Measurements from ENCODE around the gene IL1RAP.
"Not testable (repeated sequence)": the region's sequence is repeated elsewhere in the genome, so short reads cannot be mapped to it uniquely, and the experiment has no call there.

IL1RAP gene

GRCh38 chr3:190514413-190515153 is 698 bp downstream of the IL1RAP start:
- H3K4me2 ChIP-seq (ENCODE audit: low read length), result peak overlapping the region; percentile 90
- no peaks in the 10 kb centered on the region for H3K9me3 ChIP-seq (replicated peaks; ENCODE audit: low read length)
- H3K36me3 ChIP-seq (ENCODE audit: insufficient read depth, low read length), result no peaks in the 10 kb centered on the region
- peak overlapping the region; percentile 89 for H3K9ac ChIP-seq (ENCODE audit: low read depth, low read length)
- H3K27me3 ChIP-seq (ENCODE audit: control insufficient read depth, insufficient read depth, low read length), result no peaks in the 10 kb centered on the region
- H3K4me1 ChIP-seq (ENCODE audit: control insufficient read depth, insufficient read depth, low read length), result peaks cover 36% of the 10 kb centered on the region
- H3K4me3 ChIP-seq (ENCODE audit: low read length), result peak overlapping the region; percentile 83

- peaks cover 45% of the 10 kb centered on the region for H3K4me1 ChIP-seq (ENCODE audit: control insufficient read depth, insufficient read depth, low read length)
Observed at GRCh38 chr3:190516416-190516815, 2.5 kb downstream of the IL1RAP start.

GRCh38 chr3:190517687-190518086 is 3.8 kb downstream of the IL1RAP start:
- no peak overlapping the region for H3K9ac ChIP-seq (ENCODE audit: low read depth, low read length)
- no peak overlapping the region for H3K4me3 ChIP-seq (ENCODE audit: low read length)
- no peaks in the 10 kb centered on the region for H3K9me3 ChIP-seq (replicated peaks; ENCODE audit: low read length)
- H3K36me3 ChIP-seq (ENCODE audit: insufficient read depth, low read length), result peaks cover 3% of the 10 kb centered on the region
- H3K4me1 ChIP-seq (ENCODE audit: control insufficient read depth, insufficient read depth, low read length), result peaks cover 48% of the 10 kb centered on the region
- peak overlapping the region; percentile 57 for H3K4me2 ChIP-seq (ENCODE audit: low read length)
- no peaks in the 10 kb centered on the region for H3K27me3 ChIP-seq (ENCODE audit: control insufficient read depth, insufficient read depth, low read length)

More at GRCh38 chr3:190516416-190516815, 2.5 kb downstream of the IL1RAP start:
- Histone ChIP-seq H3K9ac (ENCODE audit: low read depth, low read length) (no peak overlapping the region), H3K36me3 (ENCODE audit: insufficient read depth, low read length) (peaks cover 3% of the 10 kb centered on the region), H3K4me2 (ENCODE audit: low read length) (peak overlapping the region; percentile 90), H3K4me3 (ENCODE audit: low read length) (no peak overlapping the region), H3K27me3 (ENCODE audit: control insufficient read depth, insufficient read depth, low read length) (no peaks in the 10 kb centered on the region), H3K9me3 (replicated peaks; ENCODE audit: low read length) (no peaks in the 10 kb centered on the region)

- not testable (repeated sequence) for H3K4me2 ChIP-seq (ENCODE audit: low read length); H3K27me3 ChIP-seq (ENCODE audit: control insufficient read depth, insufficient read depth, low read length); H3K36me3 ChIP-seq (ENCODE audit: insufficient read depth, low read length); H3K4me3 ChIP-seq (ENCODE audit: low read length); H3K9me3 ChIP-seq (replicated peaks; ENCODE audit: low read length); H3K9ac ChIP-seq (ENCODE audit: low read depth, low read length)
- H3K4me1 ChIP-seq (ENCODE audit: control insufficient read depth, insufficient read depth, low read length), result peaks cover 47% of the 10 kb centered on the region
Observed at GRCh38 chr3:190518531-190518930, 4.6 kb downstream of the IL1RAP start.

GRCh38 chr3:190519886-190520285 is 6.0 kb downstream of the IL1RAP start:
- H3K4me1 ChIP-seq (ENCODE audit: control insufficient read depth, insufficient read depth, low read length), result peaks cover 47% of the 10 kb centered on the region
- no peak overlapping the region for H3K4me2 ChIP-seq (ENCODE audit: low read length)
- H3K9ac ChIP-seq (ENCODE audit: low read depth, low read length), result no peak overlapping the region
- no peaks in the 10 kb centered on the region for H3K9me3 ChIP-seq (replicated peaks; ENCODE audit: low read length)
- no peak overlapping the region for H3K4me3 ChIP-seq (ENCODE audit: low read length)
- H3K27me3 ChIP-seq (ENCODE audit: control insufficient read depth, insufficient read depth, low read length), result no peaks in the 10 kb centered on the region
- peaks cover 3% of the 10 kb centered on the region for H3K36me3 ChIP-seq (ENCODE audit: insufficient read depth, low read length)

GRCh38 chr3:190521998-190522397 is 8.1 kb downstream of the IL1RAP start:
- no peak overlapping the region for H3K9ac ChIP-seq (ENCODE audit: low read depth, low read length)
- peaks cover 28% of the 10 kb centered on the region for H3K4me1 ChIP-seq (ENCODE audit: control insufficient read depth, insufficient read depth, low read length)
- no peak overlapping the region for H3K4me2 ChIP-seq (ENCODE audit: low read length)
- no peaks in the 10 kb centered on the region for H3K9me3 ChIP-seq (replicated peaks; ENCODE audit: low read length)
- H3K36me3 ChIP-seq (ENCODE audit: insufficient read depth, low read length), result peaks cover 3% of the 10 kb centered on the region
- no peak overlapping the region for H3K4me3 ChIP-seq (ENCODE audit: low read length)
- no peaks in the 10 kb centered on the region for H3K27me3 ChIP-seq (ENCODE audit: control insufficient read depth, insufficient read depth, low read length)

- Histone ChIP-seq H3K4me1 (ENCODE audit: control insufficient read depth, insufficient read depth, low read length) (peaks cover 28% of the 10 kb centered on the region), H3K9ac (ENCODE audit: low read depth, low read length) (no peak overlapping the region), H3K36me3 (ENCODE audit: insufficient read depth, low read length) (peaks cover 3% of the 10 kb centered on the region), H3K4me3 (ENCODE audit: low read length) (no peak overlapping the region), H3K27me3 (ENCODE audit: control insufficient read depth, insufficient read depth, low read length) (no peaks in the 10 kb centered on the region), H3K9me3 (replicated peaks; ENCODE audit: low read length) (no peaks in the 10 kb centered on the region), H3K4me2 (ENCODE audit: low read length) (no peak overlapping the region)
Observed at GRCh38 chr3:190522621-190523222, 8.8 kb downstream of the IL1RAP start.

GRCh38 chr3:190524942-190525341 is 11.1 kb downstream of the IL1RAP start:
- H3K4me3 ChIP-seq (ENCODE audit: low read length), result no peak overlapping the region
- H3K4me1 ChIP-seq (ENCODE audit: control insufficient read depth, insufficient read depth, low read length), result peaks cover 25% of the 10 kb centered on the region
- no peaks in the 10 kb centered on the region for H3K9me3 ChIP-seq (replicated peaks; ENCODE audit: low read length)
- no peaks in the 10 kb centered on the region for H3K27me3 ChIP-seq (ENCODE audit: control insufficient read depth, insufficient read depth, low read length)
- H3K36me3 ChIP-seq (ENCODE audit: insufficient read depth, low read length), result peaks cover 7% of the 10 kb centered on the region
- H3K4me2 ChIP-seq (ENCODE audit: low read length), result no peak overlapping the region
- no peak overlapping the region for H3K9ac ChIP-seq (ENCODE audit: low read depth, low read length)

- H3K36me3 ChIP-seq (ENCODE audit: insufficient read depth, low read length), result peaks cover 6% of the 10 kb centered on the region
- H3K4me3 ChIP-seq (ENCODE audit: low read length), result no peak overlapping the region
- H3K4me2 ChIP-seq (ENCODE audit: low read length), result no peak overlapping the region
- H3K27me3 ChIP-seq (ENCODE audit: control insufficient read depth, insufficient read depth, low read length), result no peaks in the 10 kb centered on the region
- H3K4me1 ChIP-seq (ENCODE audit: control insufficient read depth, insufficient read depth, low read length), result peaks cover 20% of the 10 kb centered on the region
- H3K9ac ChIP-seq (ENCODE audit: low read depth, low read length), result no peak overlapping the region
- H3K9me3 ChIP-seq (replicated peaks; ENCODE audit: low read length), result no peaks in the 10 kb centered on the region
Observed at GRCh38 chr3:190525634-190526033, 11.7 kb downstream of the IL1RAP start.

GRCh38 chr3:190526787-190527762 is 13.2 kb downstream of the IL1RAP start:
- H3K9ac ChIP-seq (ENCODE audit: low read depth, low read length), result no peak overlapping the region
- H3K36me3 ChIP-seq (ENCODE audit: insufficient read depth, low read length), result peaks cover 4% of the 10 kb centered on the region

GRCh38 chr3:190528706-190529105 is 14.8 kb downstream of the IL1RAP start:
- peaks cover 24% of the 10 kb centered on the region for H3K4me1 ChIP-seq (ENCODE audit: control insufficient read depth, insufficient read depth, low read length)
- no peak overlapping the region for H3K4me3 ChIP-seq (ENCODE audit: low read length)
- H3K4me2 ChIP-seq (ENCODE audit: low read length), result no peak overlapping the region
- peaks cover 4% of the 10 kb centered on the region for H3K36me3 ChIP-seq (ENCODE audit: insufficient read depth, low read length)
- H3K9ac ChIP-seq (ENCODE audit: low read depth, low read length), result no peak overlapping the region
- no peaks in the 10 kb centered on the region for H3K9me3 ChIP-seq (replicated peaks; ENCODE audit: low read length)
- no peaks in the 10 kb centered on the region for H3K27me3 ChIP-seq (ENCODE audit: control insufficient read depth, insufficient read depth, low read length)

More at GRCh38 chr3:190526787-190527762, 13.2 kb downstream of the IL1RAP start:
- Histone ChIP-seq H3K9me3 (replicated peaks; ENCODE audit: low read length) (no peaks in the 10 kb centered on the region), H3K4me2 (ENCODE audit: low read length) (no peak overlapping the region), H3K4me3 (ENCODE audit: low read length) (no peak overlapping the region), H3K4me1 (ENCODE audit: control insufficient read depth, insufficient read depth, low read length) (peaks cover 20% of the 10 kb centered on the region), H3K27me3 (ENCODE audit: control insufficient read depth, insufficient read depth, low read length) (no peaks in the 10 kb centered on the region)
